PC-3 (cell line): ENCODE data around the gene FA2H. TPM values are rescaled to one million over a fixed set of nuclear protein-coding genes. Genes with fewer than 3 reads are reported as not detected.

Experiments
- ATAC-seq: fragments of 200-7000 bp; cut with Tn5 transposase; 2 replicates; pipeline ENCODE4 v1.9.1; 2020; ENCODE audit warnings: mild to moderate bottlenecking, moderate library complexity
- BruUV-seq: library from RNA; stranded (reverse); fragments of 400-500 nt; replicated peaks from 2 replicates; lab custom pipeline; 2021; lab: Mats Ljungman, UMichigan
- CTCF ChIA-PET: fragments of 300-600 bp; sonication (Branson Sonifier 250); formaldehyde crosslinking; loops from one replicate; lab custom pipeline; 2022; ENCODE audit warnings: antibody characterized with exemption; lab: Charles Lee
- POLR2A ChIA-PET: fragments of 300-600 bp; sonication (Branson Sonifier 250); formaldehyde crosslinking; loops from one replicate; lab custom pipeline; 2022; ENCODE audit warnings: antibody characterized with exemption; ENCODE audit not compliant: unreplicated experiment; lab: Charles Lee
- DNase-seq: peaks from one replicate; pipeline ENCODE4 v3.0.0-alpha.2; 2015
- H2AFZ ChIP-seq: fragments of 300-600 bp; sonication (generic); 2 replicates; pipeline ENCODE4 v1.6.0; 2016; ENCODE audit warnings: antibody characterized with exemption, low read length
- H3F3A ChIP-seq: fragments of 300-600 bp; sonication (generic); one replicate; pipeline ENCODE4 v1.6.0; 2017; ENCODE audit warnings: antibody characterized with exemption, low read length, control low read depth, mild to moderate bottlenecking; ENCODE audit not compliant: unreplicated experiment
- H3K27ac ChIP-seq: fragments of 300-600 bp; sonication (generic); 2 replicates; pipeline ENCODE4 v1.5.1; 2016; ENCODE audit warnings: mild to moderate bottlenecking, low read length
- H3K27me3 ChIP-seq: fragments of 300-600 bp; sonication (generic); 2 replicates; pipeline ENCODE4 v1.6.1; 2016; ENCODE audit warnings: low read length, mixed read lengths
- H3K36me3 ChIP-seq: fragments of 300-600 bp; sonication (generic); 2 replicates; pipeline ENCODE4 v1.6.1; 2016; ENCODE audit warnings: low read depth, mixed run types, low read length, mixed read lengths
- H3K4me1 ChIP-seq: fragments of 300-600 bp; sonication (generic); 2 replicates; pipeline ENCODE4 v1.5.1; 2016; ENCODE audit warnings: low read length; ENCODE audit not compliant: insufficient read depth
- H3K4me2 ChIP-seq: fragments of 300-600 bp; sonication (generic); 2 replicates; pipeline ENCODE4 v1.6.0; 2016; ENCODE audit warnings: low read length
- H3K4me3 ChIP-seq: fragments of 300-600 bp; sonication (generic); 2 replicates; pipeline ENCODE4 v1.5.1; 2016; ENCODE audit warnings: mild to moderate bottlenecking, low read length, mixed read lengths
- H3K79me2 ChIP-seq: fragments of 300-600 bp; sonication (generic); 2 replicates; pipeline ENCODE4 v1.6.1; 2017; ENCODE audit warnings: low read length, mixed read lengths
- H3K9ac ChIP-seq: fragments of 300-600 bp; sonication (generic); 2 replicates; pipeline ENCODE4 v1.6.0; 2016; ENCODE audit warnings: mild to moderate bottlenecking, low read length
- H3K9me2 ChIP-seq: fragments of 300-600 bp; sonication (generic); replicated peaks from 2 replicates; pipeline ENCODE4 v1.6.1; 2016; ENCODE audit warnings: mixed run types, low read length, mixed read lengths
- H3K9me3 ChIP-seq: fragments of 300-600 bp; sonication (generic); 2 replicates; pipeline ENCODE4 v1.6.1; 2016; ENCODE audit warnings: low read length, mixed read lengths
- H4K20me1 ChIP-seq: fragments of 300-600 bp; sonication (generic); 2 replicates; pipeline ENCODE4 v1.6.1; 2016; ENCODE audit warnings: low read length, mixed read lengths
- CTCF ChIP-seq: fragments of 300-600 bp; sonication (generic); conservative IDR thresholded peaks from 2 replicates; pipeline ENCODE4 v1.5.1; 2017; ENCODE audit warnings: antibody characterized with exemption, low read depth, mild to moderate bottlenecking, low read length
- EZH2 ChIP-seq: fragments of 300-600 bp; sonication (generic); IDR thresholded peaks from one replicate; pipeline ENCODE4 v1.6.1; 2017; ENCODE audit warnings: antibody characterized with exemption, mild to moderate bottlenecking, low read length; ENCODE audit not compliant: unreplicated experiment
- EZH2phosphoT487 ChIP-seq: fragments of 300-600 bp; sonication (generic); IDR thresholded peaks from 2 replicates; pipeline ENCODE4 v1.6.1; 2018; ENCODE audit warnings: mild to moderate bottlenecking, antibody characterized with exemption, low read length, borderline replicate concordance
- intact Hi-C: fragments of 100-400 bp; cut with micrococcal nuclease; formaldehyde crosslinking; loops from 2 replicates; pipeline ENCODE4 v1.9.0; 2023
- total RNA-seq: library from RNA; depleted of rRNA; stranded (reverse); fragments of >200 nt; gene quantifications from 2 replicates; pipeline ENCODE4 v1.2.3, GENCODE V29; 2014

The FA2H gene
- total RNA-seq, 1 experiment from 2014 or later: 3.9 TPM

GRCh38 chr16:74718140-74718539 lies 56.5 kb downstream of the FA2H start:
- Histone ChIP-seq H3K36me3 (no peaks in the 10 kb centered on the region), H3K27ac (no peak overlapping the region), H3K27me3 (no peaks in the 10 kb centered on the region), H3K4me1 (no peaks in the 10 kb centered on the region), H4K20me1 (no peaks in the 10 kb centered on the region), H3K9ac (no peak overlapping the region), H3K9me2 (no peaks in the 10 kb centered on the region), H3K4me2 (no peak overlapping the region), H3K9me3 (no peaks in the 10 kb centered on the region), H3F3A (no peaks in the 10 kb centered on the region), H3K79me2 (no peaks in the 10 kb centered on the region), H3K4me3 (no peak overlapping the region), H2AFZ (no peak overlapping the region)
- DNase-seq (no peak), ATAC-seq (no peak)
- TF ChIP-seq EZH2: no peak
- TF ChIP-seq EZH2phosphoT487: no peak
- no peak for TF ChIP-seq CTCF
- ChIA-PET POLR2A (no interaction called here), CTCF (no interaction called here)
- intact Hi-C loops: no loop called here
- BruUV-seq: no TSS peak

GRCh38 chr16:74717367-74717766 lies 57.3 kb downstream of the FA2H start:
- DNase-seq (no peak), ATAC-seq (no peak)
- Histone ChIP-seq H3K36me3 (no peaks in the 10 kb centered on the region), H3K9me2 (no peaks in the 10 kb centered on the region), H4K20me1 (no peaks in the 10 kb centered on the region), H3K4me3 (no peak overlapping the region), H3K9me3 (no peaks in the 10 kb centered on the region), H3K27me3 (no peaks in the 10 kb centered on the region), H3K4me1 (no peaks in the 10 kb centered on the region), H3K4me2 (no peak overlapping the region), H3K79me2 (no peaks in the 10 kb centered on the region), H3K9ac (no peak overlapping the region), H3K27ac (no peak overlapping the region), H3F3A (no peaks in the 10 kb centered on the region), H2AFZ (no peak overlapping the region)
- CTCF ChIA-PET: no interaction called here
- POLR2A ChIA-PET: no interaction called here
- no TSS peak for BruUV-seq
- intact Hi-C loops: no loop called here
- no peak for TF ChIP-seq EZH2phosphoT487
- no peak for TF ChIP-seq CTCF
- TF ChIP-seq EZH2: no peak

- Histone ChIP-seq H3K27ac (no peak overlapping the region), H3K9ac (no peak overlapping the region), H4K20me1 (no peaks in the 10 kb centered on the region), H3K9me3 (no peaks in the 10 kb centered on the region), H3K36me3 (no peaks in the 10 kb centered on the region), H3K27me3 (no peaks in the 10 kb centered on the region), H2AFZ (no peak overlapping the region), H3K79me2 (no peaks in the 10 kb centered on the region), H3F3A (no peaks in the 10 kb centered on the region), H3K9me2 (no peaks in the 10 kb centered on the region), H3K4me2 (no peak overlapping the region), H3K4me3 (no peak overlapping the region), H3K4me1 (no peaks in the 10 kb centered on the region)
- ATAC-seq (no peak), DNase-seq (no peak)
- intact Hi-C loops: no loop called here
- POLR2A ChIA-PET: no interaction called here
- CTCF ChIA-PET: no interaction called here
- BruUV-seq: no TSS peak
- TF ChIP-seq CTCF (no peak), EZH2phosphoT487 (no peak), EZH2 (no peak)
Measured at GRCh38 chr16:74716355-74716754, 58.3 kb downstream of the FA2H start.
